ENCODE data around the gene DIPK1A. TPM values are rescaled to one million over a fixed set of nuclear protein-coding genes. Genes with fewer than 3 reads are reported as not detected.

Gene DIPK1A
- total RNA-seq, 4 donors from 2014 or later, result 11.7 to 17.5 (median 15.1) TPM

GRCh38 chr1:92998821-92999220 lies 37.6 kb upstream of the DIPK1A start:
- H3K9me3 ChIP-seq, result no peaks in the 10 kb centered on the region
- no peaks in the 10 kb centered on the region for H3K27me3 ChIP-seq
- intact Hi-C loops (cut with DNase I), result no loop called here
- H3K4me3 ChIP-seq (replicated peaks in 1 of 3), result no peak overlapping the region
- H3K27ac ChIP-seq, result peak overlapping the region in 1 of 3 donors; percentile 2
- H3K36me3 ChIP-seq, result no peaks in the 10 kb centered on the region
- peaks cover 12 to 28% of the 10 kb centered on the region in 2 donors for H3K4me1 ChIP-seq
- 93 to 94% methylated on average over 5 of the region's 5 CpGs for WGBS, 2 donors
- TF ChIP-seq, protein P1, sequence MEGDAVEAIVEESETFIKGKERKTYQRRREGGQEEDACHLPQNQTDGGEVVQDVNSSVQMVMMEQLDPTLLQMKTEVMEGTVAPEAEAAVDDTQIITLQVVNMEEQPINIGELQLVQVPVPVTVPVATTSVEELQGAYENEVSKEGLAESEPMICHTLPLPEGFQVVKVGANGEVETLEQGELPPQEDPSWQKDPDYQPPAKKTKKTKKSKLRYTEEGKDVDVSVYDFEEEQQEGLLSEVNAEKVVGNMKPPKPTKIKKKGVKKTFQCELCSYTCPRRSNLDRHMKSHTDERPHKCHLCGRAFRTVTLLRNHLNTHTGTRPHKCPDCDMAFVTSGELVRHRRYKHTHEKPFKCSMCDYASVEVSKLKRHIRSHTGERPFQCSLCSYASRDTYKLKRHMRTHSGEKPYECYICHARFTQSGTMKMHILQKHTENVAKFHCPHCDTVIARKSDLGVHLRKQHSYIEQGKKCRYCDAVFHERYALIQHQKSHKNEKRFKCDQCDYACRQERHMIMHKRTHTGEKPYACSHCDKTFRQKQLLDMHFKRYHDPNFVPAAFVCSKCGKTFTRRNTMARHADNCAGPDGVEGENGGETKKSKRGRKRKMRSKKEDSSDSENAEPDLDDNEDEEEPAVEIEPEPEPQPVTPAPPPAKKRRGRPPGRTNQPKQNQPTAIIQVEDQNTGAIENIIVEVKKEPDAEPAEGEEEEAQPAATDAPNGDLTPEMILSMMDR (IDR thresholded peaks at IDR 0.05), result no peak
- TF ChIP-seq POLR2A (IDR thresholded peaks at IDR 0.05), result no peak
- DNase-seq, result no peak

- 84 to 89% methylated on average over 8 of the region's 8 CpGs for WGBS, 2 donors
- intact Hi-C loops (cut with DNase I), result loop anchor here (2.0 kb wide), 1 partner anchor 139 kb away; no protein-coding TSS in a partner anchor
- no peaks in the 10 kb centered on the region for H3K9me3 ChIP-seq
- no peaks in the 10 kb centered on the region for H3K27me3 ChIP-seq
- DNase-seq, result no peak
- no peak overlapping the region for H3K4me3 ChIP-seq (replicated peaks in 1 of 3)
- H3K4me1 ChIP-seq, result peaks cover 15 to 17% of the 10 kb centered on the region in 2 donors
- H3K27ac ChIP-seq, result no peak overlapping the region
- TF ChIP-seq, protein P1 (IDR thresholded peaks at IDR 0.05), result no peak
- no peak for TF ChIP-seq POLR2A (IDR thresholded peaks at IDR 0.05)
- no peaks in the 10 kb centered on the region for H3K36me3 ChIP-seq
These were observed 34.5 kb upstream of the DIPK1A start for GRCh38 chr1:92995441-92996430.

DNA sequence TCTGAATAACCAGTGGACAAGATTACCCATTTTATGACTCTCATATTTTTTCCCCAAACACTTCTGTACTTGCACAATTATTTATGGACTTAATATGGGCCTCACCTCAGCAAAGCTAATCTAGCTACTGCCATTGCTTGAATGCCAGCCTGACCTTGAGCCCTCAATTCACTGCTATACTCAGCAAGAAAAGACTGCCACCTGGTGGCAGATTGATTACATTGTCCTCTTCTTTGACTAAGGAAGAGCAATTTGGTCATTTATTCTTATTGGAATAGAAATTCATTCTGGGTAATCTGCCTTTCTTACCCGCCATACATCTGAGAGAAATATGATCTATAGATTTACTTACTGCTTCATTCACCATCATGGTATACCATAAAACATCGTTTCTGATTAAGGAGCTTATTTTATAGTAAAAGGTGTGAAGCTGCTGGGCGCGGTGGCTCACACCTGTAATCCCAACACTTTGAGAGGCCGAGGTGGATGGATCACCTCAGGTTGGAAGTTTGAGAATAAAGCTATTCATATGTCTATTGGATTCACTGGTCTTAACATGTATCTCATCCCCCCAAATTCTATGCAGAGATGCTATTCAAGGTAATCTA lies 32.9 kb upstream of the DIPK1A start:
- Histone ChIP-seq H3K9me3 (no peaks in the 10 kb centered on the region), H3K4me3 (replicated peaks in 1 of 3) (no peak overlapping the region), H3K4me1 (peaks cover 6 to 7% of the 10 kb centered on the region in 2 donors), H3K36me3 (no peaks in the 10 kb centered on the region), H3K27me3 (no peaks in the 10 kb centered on the region), H3K27ac (peak overlapping the region in 1 of 3 donors; percentile 31)
- TF ChIP-seq, protein P1 (IDR thresholded peaks at IDR 0.05), result peak; percentile 76 to 95 (median 84)
- TF ChIP-seq POLR2A (IDR thresholded peaks at IDR 0.05), result no peak
- intact Hi-C loops (cut with DNase I), result loop anchor here (2.0 kb wide), 1 partner anchor 137 kb away; no protein-coding TSS in a partner anchor
- DNase-seq, result peak; percentile 77 to 78
- WGBS, 2 donors, result 57 to 60% methylated on average over 5 of the region's 5 CpGs

DNA sequence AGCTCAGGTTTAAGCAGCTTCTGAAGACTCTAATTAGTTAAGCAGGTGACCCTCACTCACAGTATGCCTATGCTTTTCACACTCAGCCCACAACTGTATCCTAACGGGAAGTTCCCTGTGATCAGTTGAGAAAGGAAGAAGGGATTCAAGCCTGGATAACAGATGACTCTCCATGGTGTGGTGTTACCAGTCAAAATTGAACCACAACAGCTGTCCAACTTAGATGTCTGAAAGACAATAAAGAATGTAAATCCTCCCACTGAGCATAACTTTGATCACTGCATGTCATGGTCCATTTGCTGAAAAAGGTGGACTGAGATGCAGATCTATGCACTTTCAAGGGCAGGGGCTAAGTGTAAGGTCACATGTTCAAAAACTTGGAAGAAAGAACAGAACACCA lies 32.3 kb upstream of the DIPK1A start:
- no peak for DNase-seq
- WGBS, 2 donors, result 93 to 100% methylated on average over 1 of the region's 1 CpG
- H3K27ac ChIP-seq, result peak overlapping the region in 1 of 3 donors; percentile 31
- no peak overlapping the region for H3K4me3 ChIP-seq (replicated peaks in 1 of 3)
- peaks cover 5 to 6% of the 10 kb centered on the region in 2 donors for H3K4me1 ChIP-seq
- TF ChIP-seq, protein P1 (IDR thresholded peaks at IDR 0.05), result no peak
- no peak for TF ChIP-seq POLR2A (IDR thresholded peaks at IDR 0.05)
- H3K27me3 ChIP-seq, result no peaks in the 10 kb centered on the region
- intact Hi-C loops (cut with DNase I), result no loop called here
- no peaks in the 10 kb centered on the region for H3K9me3 ChIP-seq
- H3K36me3 ChIP-seq, result no peaks in the 10 kb centered on the region

Data from thyroid gland (tissue), 4 donors.